ENCODE measurements around the gene SLC7A10. TPM values are rescaled to one million over a fixed set of nuclear protein-coding genes. Genes with fewer than 3 reads are reported as not detected.

SLC7A10 gene
- total RNA-seq, 2 experiments from 2014 or later, result not detected

- Histone ChIP-seq H3K9me2 (ENCODE audit: insufficient read depth, low read length) (no peaks in the 10 kb centered on the region), H3K36me3 (ENCODE audit: insufficient read depth, low read length) (no peaks in the 10 kb centered on the region), H3K4me3 (ENCODE audit: low read depth, low read length, poor library complexity, severe bottlenecking) (no peak overlapping the region), H3K4me1 (ENCODE audit: insufficient read depth, low read length, poor library complexity, severe bottlenecking) (no peaks in the 10 kb centered on the region), H3K9me3 (ENCODE audit: low read length) (no peaks in the 10 kb centered on the region), H3K79me2 (ENCODE audit: insufficient read depth, low read depth, low read length) (no peaks in the 10 kb centered on the region), H3K4me2 (ENCODE audit: low read length) (no peak overlapping the region), H3K27ac (ENCODE audit: low read depth, low read length, poor library complexity, severe bottlenecking) (no peak overlapping the region), H4K20me1 (ENCODE audit: insufficient read depth, low read length) (no peaks in the 10 kb centered on the region), H2AFZ (ENCODE audit: low read length) (no peak overlapping the region)
- no TSS peak for BruUV-seq (replicated peaks)
- TF ChIP-seq EZH2phosphoT487 (IDR thresholded peaks at IDR 0.05; ENCODE audit: borderline replicate concordance, low read depth, low read length), result no peak
- TF ChIP-seq CTCF (conservative IDR thresholded peaks at IDR 0.05; ENCODE audit: low read length), result no peak
- ChIA-PET POLR2A (no interaction called here), CTCF (ENCODE audit: unreplicated experiment) (interaction anchor here (0.6 kb wide), 1 partner anchor 381 kb away, joined by 4 read pairs; no protein-coding TSS in a partner anchor)
- DNase-seq (ENCODE audit: low spot score), result no peak
- intact Hi-C loops (cut with micrococcal nuclease; ENCODE audit: unreplicated experiment), result no loop called here
These were observed 21.3 kb downstream of the SLC7A10 start for GRCh38 chr19:33204136-33204973.

GRCh38 chr19:33203529-33203928, 22.1 kb downstream of the SLC7A10 start:
- H3K9me2 ChIP-seq (ENCODE audit: insufficient read depth, low read length), result no peaks in the 10 kb centered on the region
- intact Hi-C loops (cut with micrococcal nuclease; ENCODE audit: unreplicated experiment), result no loop called here
- H3K4me2 ChIP-seq (ENCODE audit: low read length), result no peak overlapping the region
- DNase-seq (ENCODE audit: low spot score), result no peak
- no TSS peak for BruUV-seq (replicated peaks)
- H3K4me1 ChIP-seq (ENCODE audit: insufficient read depth, low read length, poor library complexity, severe bottlenecking), result no peaks in the 10 kb centered on the region
- H3K4me3 ChIP-seq (ENCODE audit: low read depth, low read length, poor library complexity, severe bottlenecking), result no peak overlapping the region
- no peaks in the 10 kb centered on the region for H4K20me1 ChIP-seq (ENCODE audit: insufficient read depth, low read length)
- H2AFZ ChIP-seq (ENCODE audit: low read length), result no peak overlapping the region
- POLR2A ChIA-PET, result no interaction called here
- no peaks in the 10 kb centered on the region for H3K9me3 ChIP-seq (ENCODE audit: low read length)
- H3K79me2 ChIP-seq (ENCODE audit: insufficient read depth, low read depth, low read length), result no peaks in the 10 kb centered on the region
- no peaks in the 10 kb centered on the region for H3K36me3 ChIP-seq (ENCODE audit: insufficient read depth, low read length)
- TF ChIP-seq CTCF (conservative IDR thresholded peaks at IDR 0.05; ENCODE audit: low read length) (no peak), EZH2phosphoT487 (IDR thresholded peaks at IDR 0.05; ENCODE audit: borderline replicate concordance, low read depth, low read length) (no peak)
- H3K27ac ChIP-seq (ENCODE audit: low read depth, low read length, poor library complexity, severe bottlenecking), result no peak overlapping the region
- CTCF ChIA-PET (ENCODE audit: unreplicated experiment), result no interaction called here
